ENCODE results near the gene CCDC57. TPM values are rescaled to one million over a fixed set of nuclear protein-coding genes. Genes with fewer than 3 reads are reported as not detected.
"Not testable (repeated sequence)": the region's sequence is repeated elsewhere in the genome, so short reads cannot be mapped to it uniquely, and the experiment has no call there.

CCDC57 gene
- total RNA-seq: 10.0 and 15.7 TPM in 2 replicates
- polyA plus RNA-seq: 29.8 and 49.5 TPM in 2 replicates

- no peaks in the 10 kb centered on the region for H3K9me3 ChIP-seq (ENCODE audit: low read depth)
- no peak for TF ChIP-seq EZH2phosphoT487 (IDR thresholded peaks at IDR 0.05; ENCODE audit: low read depth, severe bottlenecking, unreplicated experiment)
- no peak for TF ChIP-seq EZH2 (IDR thresholded peaks at IDR 0.05; ENCODE audit: borderline replicate concordance)
- no peak for TF ChIP-seq CTCF (IDR thresholded peaks at IDR 0.05; ENCODE audit: poor library complexity)
- H3K27ac ChIP-seq: peak within 1 kb of the TSS; percentile 94
- H3K4me2 ChIP-seq: peak within 1 kb of the TSS; percentile 99
- peaks cover 9% of the 10 kb centered on the region for H3K79me2 ChIP-seq
- no peaks in the 10 kb centered on the region for H3K36me3 ChIP-seq (replicated peaks; ENCODE audit: insufficient read depth, low read depth)
- no peaks in the 10 kb centered on the region for H3K9me2 ChIP-seq (replicated peaks; ENCODE audit: insufficient read depth)
- DNase-seq (ENCODE audit: low spot score): peak; percentile 92
- peak within 1 kb of the TSS; percentile 100 for H3K4me3 ChIP-seq
- 1% methylated on average over 63 of the region's 116 CpGs for WGBS (ENCODE audit: low lambda C conversion rate, missing lambda C conversion rate)
- peak within 1 kb of the TSS; percentile 100 for H2AFZ ChIP-seq
- H4K20me1 ChIP-seq (ENCODE audit: insufficient read depth, poor library complexity, severe bottlenecking): no peaks in the 10 kb centered on the region
- H3K4me1 ChIP-seq (ENCODE audit: insufficient read depth): peaks cover 7% of the 10 kb centered on the region
- no peaks in the 10 kb centered on the region for H3K27me3 ChIP-seq
These were observed at the start of gene CCDC57 for GRCh38 chr17:82212331-82213250. TSS of gene CCDC57 (minus strand) at chr17:82212842. CDS start at chr17:82201944, 10,898 bp downstream.

GRCh38 chr17:82262344-82262743 is 49.7 kb upstream of the CCDC57 start:
- 98% methylated on average over 4 of the region's 4 CpGs for WGBS (ENCODE audit: low lambda C conversion rate, missing lambda C conversion rate)
- peaks cover 93% of the 10 kb centered on the region for H4K20me1 ChIP-seq (ENCODE audit: insufficient read depth, poor library complexity, severe bottlenecking)
- TF ChIP-seq EZH2phosphoT487 (IDR thresholded peaks at IDR 0.05; ENCODE audit: low read depth, severe bottlenecking, unreplicated experiment) (no peak), EZH2 (IDR thresholded peaks at IDR 0.05; ENCODE audit: borderline replicate concordance) (no peak), CTCF (IDR thresholded peaks at IDR 0.05; ENCODE audit: poor library complexity) (no peak)
- H2AFZ ChIP-seq: no peak overlapping the region
- H3K79me2 ChIP-seq: peaks cover 100% of the 10 kb centered on the region
- H3K27ac ChIP-seq: no peak overlapping the region
- no peak for DNase-seq (ENCODE audit: low spot score)
- peaks cover 19% of the 10 kb centered on the region for H3K4me1 ChIP-seq (ENCODE audit: insufficient read depth)
- no peaks in the 10 kb centered on the region for H3K9me2 ChIP-seq (replicated peaks; ENCODE audit: insufficient read depth)
- H3K36me3 ChIP-seq (replicated peaks; ENCODE audit: insufficient read depth, low read depth): no peaks in the 10 kb centered on the region
- no peaks in the 10 kb centered on the region for H3K27me3 ChIP-seq
- H3K4me2 ChIP-seq: no peak overlapping the region
- no peaks in the 10 kb centered on the region for H3K9me3 ChIP-seq (ENCODE audit: low read depth)
- no peak overlapping the region for H3K4me3 ChIP-seq

- not testable (repeated sequence) for H3K4me3 ChIP-seq; DNase-seq (ENCODE audit: low spot score); H3K9me2 ChIP-seq (replicated peaks; ENCODE audit: insufficient read depth); H3K9me3 ChIP-seq (ENCODE audit: low read depth); H2AFZ ChIP-seq; H3K4me2 ChIP-seq; H3K27me3 ChIP-seq; H3K4me1 ChIP-seq (ENCODE audit: insufficient read depth); H3K27ac ChIP-seq; H3K36me3 ChIP-seq (replicated peaks; ENCODE audit: insufficient read depth, low read depth)
- 97% methylated on average over 8 of the region's 8 CpGs for WGBS (ENCODE audit: low lambda C conversion rate, missing lambda C conversion rate)
- H3K79me2 ChIP-seq: peaks cover 100% of the 10 kb centered on the region
- H4K20me1 ChIP-seq (ENCODE audit: insufficient read depth, poor library complexity, severe bottlenecking): peaks cover 90% of the 10 kb centered on the region
These were observed 47.6 kb upstream of the CCDC57 start for GRCh38 chr17:82259972-82260961.

Measured in hepatocyte (in vitro differentiated cells).